WTC11 (cell line): Measurements from ENCODE around the gene TMPRSS2. TPM values are rescaled to one million over a fixed set of nuclear protein-coding genes. Genes with fewer than 3 reads are reported as not detected.

Experiments
- ATAC-seq: fragments of 200-7000 bp; cut with Tn5 transposase; 2 replicates; pipeline ENCODE4 v1.10.0; 2021; ENCODE audit warnings: mild to moderate bottlenecking, moderate library complexity
- CTCF ChIA-PET: fragments of 300-600 bp; sonication (Branson Sonifier 250); formaldehyde crosslinking; loops from one replicate; lab custom pipeline; 2021; ENCODE audit warnings: antibody characterized with exemption; lab: Charles Lee
- POLR2A ChIA-PET: fragments of 350-600 bp; sonication (Branson Sonifier 250); formaldehyde crosslinking; loops from one replicate; lab custom pipeline; 2021; ENCODE audit warnings: antibody characterized with exemption; lab: Charles Lee
- DNase-seq: peaks from one replicate; pipeline ENCODE4 v3.0.0; 2021; ENCODE audit warnings: low spot score
- H3K27ac Mint-ChIP-seq: 2 replicates; pipeline ENCODE4 v1.8.0; 2021; ENCODE audit warnings: mixed read lengths
- H3K27me3 Mint-ChIP-seq: 2 replicates; pipeline ENCODE4 v1.8.0; 2021; ENCODE audit warnings: low read depth, mild to moderate bottlenecking, moderate library complexity, mixed read lengths
- H3K36me3 Mint-ChIP-seq: 2 replicates; pipeline ENCODE4 v1.8.0; 2021; ENCODE audit warnings: mixed read lengths
- H3K4me1 Mint-ChIP-seq: 2 replicates; pipeline ENCODE4 v1.8.0; 2022; ENCODE audit warnings: mixed read lengths
- H3K4me3 Mint-ChIP-seq: 2 replicates; pipeline ENCODE4 v1.8.0; 2021; ENCODE audit warnings: mild to moderate bottlenecking, moderate library complexity, mixed read lengths
- H3K9me3 Mint-ChIP-seq: 2 replicates; pipeline ENCODE4 v1.8.0; 2021; ENCODE audit warnings: mixed read lengths
- CREB1 ChIP-seq: sonication (generic); formaldehyde crosslinking; IDR thresholded peaks from 2 replicates; pipeline ENCODE4 v1.8.0; 2023; ENCODE audit warnings: mild to moderate bottlenecking, missing genetic modification reagents
- ELF4 ChIP-seq: sonication (generic); formaldehyde crosslinking; IDR thresholded peaks from 2 replicates; pipeline ENCODE4 v1.8.1; 2022; ENCODE audit warnings: low read depth, mild to moderate bottlenecking, moderate library complexity, missing genetic modification reagents
- ESRRA ChIP-seq: sonication (generic); formaldehyde crosslinking; IDR thresholded peaks from 2 replicates; pipeline ENCODE4 v1.8.1; 2022; ENCODE audit warnings: mild to moderate bottlenecking, missing genetic modification reagents, borderline replicate concordance
- FOXP1 ChIP-seq: sonication (generic); formaldehyde crosslinking; IDR thresholded peaks from 2 replicates; pipeline ENCODE4 v1.8.0; 2022; ENCODE audit warnings: missing genetic modification reagents, mild to moderate bottlenecking, moderate library complexity, borderline replicate concordance
- GRHL2 ChIP-seq: fragments of 250-450 bp; sonication (Bioruptor Pico); IDR thresholded peaks from 2 replicates; pipeline ENCODE4 v1.8.0; 2022; ENCODE audit warnings: mild to moderate bottlenecking, moderate library complexity; ENCODE audit not compliant: insufficient replicate concordance, severe bottlenecking
- HMGA2 ChIP-seq: fragments of 250-450 bp; sonication (Bioruptor Pico); IDR thresholded peaks from 2 replicates; pipeline ENCODE4 v1.4.0; 2021; ENCODE audit warnings: mild to moderate bottlenecking, moderate library complexity
- HMGXB4 ChIP-seq: sonication (generic); formaldehyde crosslinking; IDR thresholded peaks from 2 replicates; pipeline ENCODE4 v1.8.1; 2023; ENCODE audit warnings: mild to moderate bottlenecking, moderate library complexity, missing genetic modification reagents
- JAZF1 ChIP-seq: fragments of 250-450 bp; sonication (Bioruptor Pico); IDR thresholded peaks from 2 replicates; pipeline ENCODE4 v1.9.0; 2021; ENCODE audit warnings: moderate library complexity, mild to moderate bottlenecking, inconsistent platforms
- MLX ChIP-seq: sonication (generic); formaldehyde crosslinking; IDR thresholded peaks from 2 replicates; pipeline ENCODE4 v1.8.1; 2023; ENCODE audit warnings: mild to moderate bottlenecking, missing genetic modification reagents, moderate library complexity
- OVOL2 ChIP-seq: fragments of 250-450 bp; sonication (Bioruptor Pico); IDR thresholded peaks from 2 replicates; pipeline ENCODE4 v1.9.0; 2021; ENCODE audit warnings: mild to moderate bottlenecking, borderline replicate concordance
- RELA ChIP-seq: sonication (generic); formaldehyde crosslinking; IDR thresholded peaks from 2 replicates; pipeline ENCODE4 v1.8.1; 2022; ENCODE audit warnings: missing genetic modification reagents, mild to moderate bottlenecking, borderline replicate concordance
- SMAD3 ChIP-seq: sonication (generic); formaldehyde crosslinking; IDR thresholded peaks from 2 replicates; pipeline ENCODE4 v1.8.0; 2022; ENCODE audit warnings: missing genetic modification reagents, mild to moderate bottlenecking, borderline replicate concordance
- SOX15 ChIP-seq: fragments of 250-450 bp; sonication (Bioruptor Pico); IDR thresholded peaks from 2 replicates; pipeline ENCODE4 v1.9.0; 2021; ENCODE audit warnings: mild to moderate bottlenecking
- SP1 ChIP-seq: sonication (generic); formaldehyde crosslinking; conservative IDR thresholded peaks from 2 replicates; pipeline ENCODE4 v1.8.1; 2022; ENCODE audit warnings: missing genetic modification reagents
- STAT6 ChIP-seq: sonication (generic); formaldehyde crosslinking; conservative IDR thresholded peaks from 2 replicates; pipeline ENCODE4 v1.8.1; 2023; ENCODE audit warnings: mild to moderate bottlenecking, low read depth, missing genetic modification reagents, moderate library complexity
- TCF7 ChIP-seq: sonication (generic); formaldehyde crosslinking; IDR thresholded peaks from 2 replicates; pipeline ENCODE4 v1.8.0; 2022; ENCODE audit warnings: mild to moderate bottlenecking, low read depth, missing genetic modification reagents, moderate library complexity
- USF2 ChIP-seq: sonication (generic); formaldehyde crosslinking; IDR thresholded peaks from 2 replicates; pipeline ENCODE4 v1.8.1; 2023; ENCODE audit warnings: mild to moderate bottlenecking, missing genetic modification reagents, moderate library complexity
- ZBTB21 ChIP-seq: sonication (generic); formaldehyde crosslinking; IDR thresholded peaks from 2 replicates; pipeline ENCODE4 v1.8.1; 2023; ENCODE audit warnings: mild to moderate bottlenecking, missing genetic modification reagents, borderline replicate concordance
- ZNF232 ChIP-seq: sonication (generic); formaldehyde crosslinking; IDR thresholded peaks from 2 replicates; pipeline ENCODE4 v1.8.0; 2022; ENCODE audit warnings: mild to moderate bottlenecking, missing genetic modification reagents
- ZNF317 ChIP-seq: sonication (generic); formaldehyde crosslinking; IDR thresholded peaks from 2 replicates; pipeline ENCODE4 v1.8.1; 2023; ENCODE audit warnings: low read depth, mild to moderate bottlenecking, moderate library complexity, missing genetic modification reagents, borderline replicate concordance
- ZNF396 ChIP-seq: fragments of 250-450 bp; sonication (Bioruptor Pico); IDR thresholded peaks from 2 replicates; pipeline ENCODE4 v1.8.0; 2021; ENCODE audit warnings: mild to moderate bottlenecking, moderate library complexity, borderline replicate concordance
- ZNF671 ChIP-seq: fragments of 250-450 bp; sonication (Bioruptor Pico); IDR thresholded peaks from 2 replicates; pipeline ENCODE4 v1.8.0; 2021; ENCODE audit warnings: mild to moderate bottlenecking
- ZSCAN18 ChIP-seq: fragments of 250-450 bp; sonication (Bioruptor Pico); IDR thresholded peaks from 2 replicates; pipeline ENCODE4 v2.1.2; 2022; ENCODE audit warnings: mild to moderate bottlenecking, moderate library complexity
- total RNA-seq: library from RNA; stranded (reverse); gene quantifications from 3 replicates; pipeline ENCODE4 v1.2.3, GENCODE V29; 2021

The TMPRSS2 gene
- total RNA-seq, 1 experiment from 2014 or later: 8.5 TPM

GRCh38 chr21:41435706-41436105 is 72.3 kb downstream of the TMPRSS2 start:
- ChIA-PET POLR2A (no interaction called here), CTCF (no interaction called here)
- no peak for DNase-seq
- Mint-ChIP-seq H3K9me3 (peaks cover 19% of the 10 kb centered on the region), H3K36me3 (peaks cover 21% of the 10 kb centered on the region), H3K4me3 (no peak overlapping the region), H3K4me1 (peaks cover 18% of the 10 kb centered on the region), H3K27me3 (no peaks in the 10 kb centered on the region), H3K27ac (no peak overlapping the region)
- ATAC-seq: no peak
- no peak for TF ChIP-seq ZSCAN18

- DNase-seq (no peak), ATAC-seq (no peak)
- no peak for TF ChIP-seq RELA
- TF ChIP-seq ESRRA (CRISPR knock-in tag): no peak
- no peak for TF ChIP-seq HMGXB4
- TF ChIP-seq ZNF396 (CRISPR knock-in tag): no peak
- TF ChIP-seq SMAD3 (CRISPR knock-in tag): no peak
- no peak for TF ChIP-seq MLX
- no peak for TF ChIP-seq ZNF671 (CRISPR knock-in tag)
- TF ChIP-seq OVOL2: no peak
- TF ChIP-seq ELF4 (CRISPR knock-in tag): no peak
- TF ChIP-seq FOXP1 (CRISPR knock-in tag): no peak
- TF ChIP-seq JAZF1 (CRISPR knock-in tag): no peak
- TF ChIP-seq SOX15 (CRISPR knock-in tag): no peak
- no peak for TF ChIP-seq ZNF317 (CRISPR knock-in tag)
- TF ChIP-seq HMGA2 (CRISPR knock-in tag): no peak
- ChIA-PET POLR2A (no interaction called here), CTCF (no interaction called here)
- Mint-ChIP-seq H3K27ac (no peak overlapping the region), H3K4me1 (peaks cover 18% of the 10 kb centered on the region), H3K4me3 (no peak overlapping the region), H3K9me3 (peaks cover 19% of the 10 kb centered on the region), H3K36me3 (peaks cover 21% of the 10 kb centered on the region), H3K27me3 (peaks cover 5% of the 10 kb centered on the region; the same call in 1 of the 2 replicates)
Measured at GRCh38 chr21:41433566-41433965, 74.4 kb downstream of the TMPRSS2 start.

GRCh38 chr21:41432562-41433460 is 75.1 kb downstream of the TMPRSS2 start:
- peak; percentile 72 for ATAC-seq
- Mint-ChIP-seq H3K36me3 (peaks cover 21% of the 10 kb centered on the region), H3K27ac (no peak overlapping the region)
- TF ChIP-seq ZNF232 (CRISPR knock-in tag) (no peak), ZBTB21 (no peak), CREB1 (CRISPR knock-in tag) (no peak), GRHL2 (CRISPR knock-in tag) (no peak), TCF7 (CRISPR knock-in tag) (no peak), USF2 (CRISPR knock-in tag) (no peak), SP1 (no peak), HMGXB4 (no peak), JAZF1 (CRISPR knock-in tag) (no peak), STAT6 (CRISPR knock-in tag) (no peak)

More at GRCh38 chr21:41432562-41433460, 75.1 kb downstream of the TMPRSS2 start:
- no peak for DNase-seq
- POLR2A ChIA-PET: no interaction called here
- CTCF ChIA-PET: no interaction called here
- H3K4me1 Mint-ChIP-seq: peaks cover 19% of the 10 kb centered on the region
- peaks cover 19% of the 10 kb centered on the region for H3K9me3 Mint-ChIP-seq
- H3K4me3 Mint-ChIP-seq: no peak overlapping the region
- H3K27me3 Mint-ChIP-seq: peaks cover 12% of the 10 kb centered on the region
